ENCODE results near the gene MAGEB17.

GRCh38 chrX:16138108-16138427 lies 29.2 kb upstream of the MAGEB17 start:
- TF ChIP-seq EP300 (IDR thresholded peaks at IDR 0.05) = no peak
- TF ChIP-seq CTCF (IDR thresholded peaks at IDR 0.05) = no peak
- no peak for TF ChIP-seq POLR2A (IDR thresholded peaks at IDR 0.05; ENCODE audit: low read depth)
